K562 (cell line): Measurements from ENCODE around the gene MYOZ2. TPM values are rescaled to one million over a fixed set of nuclear protein-coding genes. Genes with fewer than 3 reads are reported as not detected.

Source experiments
- ARHGAP35 ChIP-seq: fragments of 450-650 bp; IDR thresholded peaks from 2 replicates; pipeline ENCODE4 v1.6.1; 2018; ENCODE audit not compliant: partially characterized antibody
- NRF1 ChIP-seq, 2 experiments: fragments of 450-650 bp; IDR thresholded peaks in 1 of 2; conservative IDR thresholded peaks in 1 of 2; 2 replicates each; pipeline ENCODE4 v1.6.1; 2014; ENCODE audit warnings: mild to moderate bottlenecking in 2 of 2
- POLR2AphosphoS5 ChIP-seq: IDR thresholded peaks from 2 replicates; pipeline ENCODE4 v1.6.1; 2011; ENCODE audit warnings: mild to moderate bottlenecking, low read depth, low read length, moderate library complexity; ENCODE audit not compliant: control insufficient read depth, insufficient read depth
- ZNF354B ChIP-seq: fragments of 250-450 bp; sonication (Bioruptor Pico); IDR thresholded peaks from 2 replicates; pipeline ENCODE4 v1.4.0; 2020
- ZNF830 ChIP-seq: fragments of 250-450 bp; sonication (Bioruptor Pico); IDR thresholded peaks from 2 replicates; pipeline ENCODE4 v1.5.0; 2021; ENCODE audit warnings: mild to moderate bottlenecking
- polyA plus RNA-seq, 8 experiments: library from polyadenylated mRNA; depleted of rRNA in 4 of 8; stranded (reverse) in 5 of 8; unstranded in 3 of 8; fragments of >200 nt; fragmentation: Nextera tagmentation in 2 of 8; fragmentation: Illumina TruSeq in 1 of 8; extraction: Ambion mirVana in 2 of 8; extraction: Trizol in 1 of 8; gene quantifications; 2 replicates each; pipeline versions ENCODE4 v1.2.1 to v1.2.3, GENCODE V29; 2011 to 2014; ENCODE audit warnings: inconsistent platforms in 1 of 8, missing spikeins in 1 of 8
- total RNA-seq, 7 experiments: library from RNA; depleted of rRNA in 6 of 7; stranded (reverse); fragments of >200 nt in 6 of 7; fragmentation: Illumina TruSeq in 2 of 7; extraction: Trizol in 2 of 7; gene quantifications; 2 replicates each; pipeline versions ENCODE4 v1.2.1 to v1.2.3, GENCODE V29; 2011 to 2021; ENCODE audit warnings: low replicate concordance in 1 of 7
- TF ChIP-seq, protein P1 (sequence below): fragments of 450-650 bp; IDR thresholded peaks from 2 replicates; pipeline ENCODE4 v1.6.1; 2016; ENCODE audit warnings: mild to moderate bottlenecking, moderate library complexity
- TF ChIP-seq, protein P2 (sequence below), 2 experiments: fragments of 150-350 bp in 1 of 2; IDR thresholded peaks; 2 replicates each; pipeline ENCODE4 v1.6.1; 2012 to 2016; ENCODE audit warnings: low read depth in 2 of 2, low read length in 2 of 2, mild to moderate bottlenecking in 1 of 2, moderate library complexity in 1 of 2
- TF ChIP-seq, protein P3 (sequence below): sonication (generic); formaldehyde crosslinking; IDR thresholded peaks from 2 replicates; pipeline ENCODE4 v1.9.0; 2022; ENCODE audit warnings: mild to moderate bottlenecking, missing genetic modification reagents
- TF ChIP-seq, protein P4 (sequence below), 2 experiments: fragments of 450-650 bp in 1 of 2; sonication (generic) in 1 of 2; formaldehyde crosslinking; conservative IDR thresholded peaks; 2 replicates each; pipeline versions ENCODE4 v1.4.0 to v1.8.1; 2020 to 2022; ENCODE audit warnings: mild to moderate bottlenecking in 1 of 2, missing genetic modification reagents in 1 of 2

MYOZ2 gene
- total and polyA plus RNA-seq, 9 of the 15 experiments (the other 6 are each of a cell fraction or from before 2014, with no cell fraction given) = not detected

DNA sequence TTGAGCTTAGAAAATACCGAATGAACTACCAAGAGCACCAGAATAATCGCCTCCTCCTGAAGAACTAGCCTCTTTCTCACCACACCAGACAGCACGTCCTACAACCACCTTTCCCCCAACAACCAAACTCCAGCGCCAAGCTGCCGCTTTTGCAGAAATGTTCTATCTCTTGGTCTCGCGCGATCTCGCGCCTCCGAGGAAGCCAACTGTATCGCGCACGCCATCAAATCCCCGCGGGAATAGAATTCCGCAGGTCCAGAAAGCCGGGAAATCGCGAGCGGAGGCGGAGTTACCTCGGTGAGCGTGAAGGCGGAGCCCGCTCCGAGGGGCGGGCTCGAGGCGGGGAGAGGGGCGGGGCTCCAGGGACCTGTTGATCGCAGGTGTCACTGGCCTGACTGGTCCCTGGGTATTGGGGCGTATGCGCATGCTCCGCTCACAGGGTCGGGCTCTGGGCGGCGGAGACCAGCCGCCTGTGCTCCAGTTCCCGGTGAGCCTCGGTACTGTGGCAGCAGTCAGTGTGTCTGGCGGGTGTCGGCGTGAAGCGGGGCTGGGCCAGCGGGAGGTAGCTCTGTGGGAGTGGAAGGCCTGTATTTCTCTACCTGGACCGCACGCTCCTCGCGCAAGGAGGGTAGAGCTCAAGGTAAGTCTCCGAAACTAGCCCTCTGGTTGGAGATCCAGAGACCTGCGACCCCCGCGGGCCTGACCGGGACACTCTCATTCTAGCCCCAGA lies 76.8 kb downstream of the MYOZ2 start, which contains the start of gene USP53 (continued):
- TF ChIP-seq, protein P1, sequence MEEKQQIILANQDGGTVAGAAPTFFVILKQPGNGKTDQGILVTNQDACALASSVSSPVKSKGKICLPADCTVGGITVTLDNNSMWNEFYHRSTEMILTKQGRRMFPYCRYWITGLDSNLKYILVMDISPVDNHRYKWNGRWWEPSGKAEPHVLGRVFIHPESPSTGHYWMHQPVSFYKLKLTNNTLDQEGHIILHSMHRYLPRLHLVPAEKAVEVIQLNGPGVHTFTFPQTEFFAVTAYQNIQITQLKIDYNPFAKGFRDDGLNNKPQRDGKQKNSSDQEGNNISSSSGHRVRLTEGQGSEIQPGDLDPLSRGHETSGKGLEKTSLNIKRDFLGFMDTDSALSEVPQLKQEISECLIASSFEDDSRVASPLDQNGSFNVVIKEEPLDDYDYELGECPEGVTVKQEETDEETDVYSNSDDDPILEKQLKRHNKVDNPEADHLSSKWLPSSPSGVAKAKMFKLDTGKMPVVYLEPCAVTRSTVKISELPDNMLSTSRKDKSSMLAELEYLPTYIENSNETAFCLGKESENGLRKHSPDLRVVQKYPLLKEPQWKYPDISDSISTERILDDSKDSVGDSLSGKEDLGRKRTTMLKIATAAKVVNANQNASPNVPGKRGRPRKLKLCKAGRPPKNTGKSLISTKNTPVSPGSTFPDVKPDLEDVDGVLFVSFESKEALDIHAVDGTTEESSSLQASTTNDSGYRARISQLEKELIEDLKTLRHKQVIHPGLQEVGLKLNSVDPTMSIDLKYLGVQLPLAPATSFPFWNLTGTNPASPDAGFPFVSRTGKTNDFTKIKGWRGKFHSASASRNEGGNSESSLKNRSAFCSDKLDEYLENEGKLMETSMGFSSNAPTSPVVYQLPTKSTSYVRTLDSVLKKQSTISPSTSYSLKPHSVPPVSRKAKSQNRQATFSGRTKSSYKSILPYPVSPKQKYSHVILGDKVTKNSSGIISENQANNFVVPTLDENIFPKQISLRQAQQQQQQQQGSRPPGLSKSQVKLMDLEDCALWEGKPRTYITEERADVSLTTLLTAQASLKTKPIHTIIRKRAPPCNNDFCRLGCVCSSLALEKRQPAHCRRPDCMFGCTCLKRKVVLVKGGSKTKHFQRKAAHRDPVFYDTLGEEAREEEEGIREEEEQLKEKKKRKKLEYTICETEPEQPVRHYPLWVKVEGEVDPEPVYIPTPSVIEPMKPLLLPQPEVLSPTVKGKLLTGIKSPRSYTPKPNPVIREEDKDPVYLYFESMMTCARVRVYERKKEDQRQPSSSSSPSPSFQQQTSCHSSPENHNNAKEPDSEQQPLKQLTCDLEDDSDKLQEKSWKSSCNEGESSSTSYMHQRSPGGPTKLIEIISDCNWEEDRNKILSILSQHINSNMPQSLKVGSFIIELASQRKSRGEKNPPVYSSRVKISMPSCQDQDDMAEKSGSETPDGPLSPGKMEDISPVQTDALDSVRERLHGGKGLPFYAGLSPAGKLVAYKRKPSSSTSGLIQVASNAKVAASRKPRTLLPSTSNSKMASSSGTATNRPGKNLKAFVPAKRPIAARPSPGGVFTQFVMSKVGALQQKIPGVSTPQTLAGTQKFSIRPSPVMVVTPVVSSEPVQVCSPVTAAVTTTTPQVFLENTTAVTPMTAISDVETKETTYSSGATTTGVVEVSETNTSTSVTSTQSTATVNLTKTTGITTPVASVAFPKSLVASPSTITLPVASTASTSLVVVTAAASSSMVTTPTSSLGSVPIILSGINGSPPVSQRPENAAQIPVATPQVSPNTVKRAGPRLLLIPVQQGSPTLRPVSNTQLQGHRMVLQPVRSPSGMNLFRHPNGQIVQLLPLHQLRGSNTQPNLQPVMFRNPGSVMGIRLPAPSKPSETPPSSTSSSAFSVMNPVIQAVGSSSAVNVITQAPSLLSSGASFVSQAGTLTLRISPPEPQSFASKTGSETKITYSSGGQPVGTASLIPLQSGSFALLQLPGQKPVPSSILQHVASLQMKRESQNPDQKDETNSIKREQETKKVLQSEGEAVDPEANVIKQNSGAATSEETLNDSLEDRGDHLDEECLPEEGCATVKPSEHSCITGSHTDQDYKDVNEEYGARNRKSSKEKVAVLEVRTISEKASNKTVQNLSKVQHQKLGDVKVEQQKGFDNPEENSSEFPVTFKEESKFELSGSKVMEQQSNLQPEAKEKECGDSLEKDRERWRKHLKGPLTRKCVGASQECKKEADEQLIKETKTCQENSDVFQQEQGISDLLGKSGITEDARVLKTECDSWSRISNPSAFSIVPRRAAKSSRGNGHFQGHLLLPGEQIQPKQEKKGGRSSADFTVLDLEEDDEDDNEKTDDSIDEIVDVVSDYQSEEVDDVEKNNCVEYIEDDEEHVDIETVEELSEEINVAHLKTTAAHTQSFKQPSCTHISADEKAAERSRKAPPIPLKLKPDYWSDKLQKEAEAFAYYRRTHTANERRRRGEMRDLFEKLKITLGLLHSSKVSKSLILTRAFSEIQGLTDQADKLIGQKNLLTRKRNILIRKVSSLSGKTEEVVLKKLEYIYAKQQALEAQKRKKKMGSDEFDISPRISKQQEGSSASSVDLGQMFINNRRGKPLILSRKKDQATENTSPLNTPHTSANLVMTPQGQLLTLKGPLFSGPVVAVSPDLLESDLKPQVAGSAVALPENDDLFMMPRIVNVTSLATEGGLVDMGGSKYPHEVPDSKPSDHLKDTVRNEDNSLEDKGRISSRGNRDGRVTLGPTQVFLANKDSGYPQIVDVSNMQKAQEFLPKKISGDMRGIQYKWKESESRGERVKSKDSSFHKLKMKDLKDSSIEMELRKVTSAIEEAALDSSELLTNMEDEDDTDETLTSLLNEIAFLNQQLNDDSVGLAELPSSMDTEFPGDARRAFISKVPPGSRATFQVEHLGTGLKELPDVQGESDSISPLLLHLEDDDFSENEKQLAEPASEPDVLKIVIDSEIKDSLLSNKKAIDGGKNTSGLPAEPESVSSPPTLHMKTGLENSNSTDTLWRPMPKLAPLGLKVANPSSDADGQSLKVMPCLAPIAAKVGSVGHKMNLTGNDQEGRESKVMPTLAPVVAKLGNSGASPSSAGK = peak; percentile 68
- TF ChIP-seq, protein P2, sequence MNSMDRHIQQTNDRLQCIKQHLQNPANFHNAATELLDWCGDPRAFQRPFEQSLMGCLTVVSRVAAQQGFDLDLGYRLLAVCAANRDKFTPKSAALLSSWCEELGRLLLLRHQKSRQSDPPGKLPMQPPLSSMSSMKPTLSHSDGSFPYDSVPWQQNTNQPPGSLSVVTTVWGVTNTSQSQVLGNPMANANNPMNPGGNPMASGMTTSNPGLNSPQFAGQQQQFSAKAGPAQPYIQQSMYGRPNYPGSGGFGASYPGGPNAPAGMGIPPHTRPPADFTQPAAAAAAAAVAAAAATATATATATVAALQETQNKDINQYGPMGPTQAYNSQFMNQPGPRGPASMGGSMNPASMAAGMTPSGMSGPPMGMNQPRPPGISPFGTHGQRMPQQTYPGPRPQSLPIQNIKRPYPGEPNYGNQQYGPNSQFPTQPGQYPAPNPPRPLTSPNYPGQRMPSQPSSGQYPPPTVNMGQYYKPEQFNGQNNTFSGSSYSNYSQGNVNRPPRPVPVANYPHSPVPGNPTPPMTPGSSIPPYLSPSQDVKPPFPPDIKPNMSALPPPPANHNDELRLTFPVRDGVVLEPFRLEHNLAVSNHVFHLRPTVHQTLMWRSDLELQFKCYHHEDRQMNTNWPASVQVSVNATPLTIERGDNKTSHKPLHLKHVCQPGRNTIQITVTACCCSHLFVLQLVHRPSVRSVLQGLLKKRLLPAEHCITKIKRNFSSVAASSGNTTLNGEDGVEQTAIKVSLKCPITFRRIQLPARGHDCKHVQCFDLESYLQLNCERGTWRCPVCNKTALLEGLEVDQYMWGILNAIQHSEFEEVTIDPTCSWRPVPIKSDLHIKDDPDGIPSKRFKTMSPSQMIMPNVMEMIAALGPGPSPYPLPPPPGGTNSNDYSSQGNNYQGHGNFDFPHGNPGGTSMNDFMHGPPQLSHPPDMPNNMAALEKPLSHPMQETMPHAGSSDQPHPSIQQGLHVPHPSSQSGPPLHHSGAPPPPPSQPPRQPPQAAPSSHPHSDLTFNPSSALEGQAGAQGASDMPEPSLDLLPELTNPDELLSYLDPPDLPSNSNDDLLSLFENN (IDR thresholded peaks at IDR 0.05; ENCODE audit: low read depth in 2 of 2, low read length in 2 of 2) = no peak
- TF ChIP-seq, protein P3, sequence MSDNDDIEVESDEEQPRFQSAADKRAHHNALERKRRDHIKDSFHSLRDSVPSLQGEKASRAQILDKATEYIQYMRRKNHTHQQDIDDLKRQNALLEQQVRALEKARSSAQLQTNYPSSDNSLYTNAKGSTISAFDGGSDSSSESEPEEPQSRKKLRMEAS (CRISPR knock-in tag) = peak; percentile 60; the same call in 1 of the 2 replicates
- TF ChIP-seq ZNF354B (CRISPR knock-in tag) (no peak), ARHGAP35 (peak; percentile 63), ZNF830 (CRISPR knock-in tag) (no peak), POLR2AphosphoS5 (peak; percentile 80), NRF1 (conservative IDR thresholded peaks at IDR 0.05 in 1 of 2, IDR thresholded peaks at IDR 0.05 in 1 of 2) (peak; percentile 95 to 96)
- TF ChIP-seq, protein P4, sequence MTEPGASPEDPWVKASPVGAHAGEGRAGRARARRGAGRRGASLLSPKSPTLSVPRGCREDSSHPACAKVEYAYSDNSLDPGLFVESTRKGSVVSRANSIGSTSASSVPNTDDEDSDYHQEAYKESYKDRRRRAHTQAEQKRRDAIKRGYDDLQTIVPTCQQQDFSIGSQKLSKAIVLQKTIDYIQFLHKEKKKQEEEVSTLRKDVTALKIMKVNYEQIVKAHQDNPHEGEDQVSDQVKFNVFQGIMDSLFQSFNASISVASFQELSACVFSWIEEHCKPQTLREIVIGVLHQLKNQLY (CRISPR knock-in tag; conservative IDR thresholded peaks at IDR 0.05) = no peak
